Measurements from ENCODE around the gene SAT1.

SAT1 gene

DNA sequence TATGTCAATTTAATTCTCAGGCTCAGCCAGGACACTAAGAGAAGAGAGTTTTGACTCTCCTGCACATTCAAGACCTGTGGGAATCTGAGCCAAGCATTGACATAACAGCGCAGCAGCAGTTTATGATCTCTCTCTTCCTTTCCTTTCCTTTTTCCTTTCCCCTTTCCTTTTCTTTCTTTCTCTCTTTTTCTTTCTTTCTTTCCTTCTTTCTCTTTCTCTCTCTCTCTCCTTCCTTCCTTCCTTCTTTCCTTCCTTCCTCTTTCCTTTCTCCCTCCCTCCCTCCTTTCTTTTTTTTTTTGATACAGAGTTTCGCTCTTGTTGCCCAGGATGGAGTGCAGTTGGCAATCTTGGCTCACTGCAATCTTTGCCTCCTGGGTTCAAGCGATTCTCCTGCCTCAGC is 21.6 kb downstream of the SAT1 start:
- no peak for DNase-seq (ENCODE audit: low read depth)
- no peak overlapping the region for H3K4me3 ChIP-seq (ENCODE audit: low read depth, low read length)
- TF ChIP-seq, protein P1, sequence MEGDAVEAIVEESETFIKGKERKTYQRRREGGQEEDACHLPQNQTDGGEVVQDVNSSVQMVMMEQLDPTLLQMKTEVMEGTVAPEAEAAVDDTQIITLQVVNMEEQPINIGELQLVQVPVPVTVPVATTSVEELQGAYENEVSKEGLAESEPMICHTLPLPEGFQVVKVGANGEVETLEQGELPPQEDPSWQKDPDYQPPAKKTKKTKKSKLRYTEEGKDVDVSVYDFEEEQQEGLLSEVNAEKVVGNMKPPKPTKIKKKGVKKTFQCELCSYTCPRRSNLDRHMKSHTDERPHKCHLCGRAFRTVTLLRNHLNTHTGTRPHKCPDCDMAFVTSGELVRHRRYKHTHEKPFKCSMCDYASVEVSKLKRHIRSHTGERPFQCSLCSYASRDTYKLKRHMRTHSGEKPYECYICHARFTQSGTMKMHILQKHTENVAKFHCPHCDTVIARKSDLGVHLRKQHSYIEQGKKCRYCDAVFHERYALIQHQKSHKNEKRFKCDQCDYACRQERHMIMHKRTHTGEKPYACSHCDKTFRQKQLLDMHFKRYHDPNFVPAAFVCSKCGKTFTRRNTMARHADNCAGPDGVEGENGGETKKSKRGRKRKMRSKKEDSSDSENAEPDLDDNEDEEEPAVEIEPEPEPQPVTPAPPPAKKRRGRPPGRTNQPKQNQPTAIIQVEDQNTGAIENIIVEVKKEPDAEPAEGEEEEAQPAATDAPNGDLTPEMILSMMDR (conservative IDR thresholded peaks at IDR 0.05; ENCODE audit: low read depth, low read length), result no peak

DNA sequence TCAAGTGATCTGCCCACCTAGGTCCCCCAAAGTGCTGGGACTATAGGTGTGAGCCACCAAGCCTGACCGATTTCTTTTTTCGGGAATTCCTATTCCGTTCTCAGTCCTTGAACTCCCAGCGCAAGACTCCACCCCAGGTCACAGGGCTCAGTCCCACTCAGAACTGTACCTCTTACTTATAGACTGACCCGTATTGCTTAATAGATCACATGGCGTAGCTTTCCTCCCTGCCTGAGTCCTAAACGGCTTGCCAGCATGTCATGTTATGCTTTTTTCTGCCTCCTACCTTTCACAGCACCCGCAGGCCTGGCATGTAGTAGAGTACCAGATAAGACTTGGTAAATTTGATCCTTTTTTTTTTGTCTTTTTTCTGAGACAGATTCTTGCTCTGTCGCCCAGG is 22.4 kb downstream of the SAT1 start:
- DNase-seq (ENCODE audit: low read depth), result no peak
- TF ChIP-seq, protein P1 (conservative IDR thresholded peaks at IDR 0.05; ENCODE audit: low read depth, low read length), result no peak

GRCh38 chrX:23810279-23810678 is 27.3 kb downstream of the SAT1 start:
- TF ChIP-seq, protein P1 (conservative IDR thresholded peaks at IDR 0.05; ENCODE audit: low read depth, low read length), result no peak
- no peak for DNase-seq (ENCODE audit: low read depth)
- no peak overlapping the region for H3K4me3 ChIP-seq (ENCODE audit: low read depth, low read length)

More for the DNA sequence above, 22.4 kb downstream of the SAT1 start:
- no peak overlapping the region for H3K4me3 ChIP-seq (ENCODE audit: low read depth, low read length)

GRCh38 chrX:23811108-23811651 is 28.2 kb downstream of the SAT1 start:
- DNase-seq (ENCODE audit: low read depth), result peak; percentile 26
- H3K4me3 ChIP-seq (ENCODE audit: low read depth, low read length), result peak overlapping the region; percentile 36
- TF ChIP-seq, protein P1 (conservative IDR thresholded peaks at IDR 0.05; ENCODE audit: low read depth, low read length), result no peak

GRCh38 chrX:23811656-23812055 is 28.7 kb downstream of the SAT1 start:
- TF ChIP-seq, protein P1 (conservative IDR thresholded peaks at IDR 0.05; ENCODE audit: low read depth, low read length), result no peak
- H3K4me3 ChIP-seq (ENCODE audit: low read depth, low read length), result no peak overlapping the region
- no peak for DNase-seq (ENCODE audit: low read depth)

GRCh38 chrX:23813808-23814207 is 30.8 kb downstream of the SAT1 start:
- TF ChIP-seq, protein P1 (conservative IDR thresholded peaks at IDR 0.05; ENCODE audit: low read depth, low read length), result no peak
- H3K4me3 ChIP-seq (ENCODE audit: low read depth, low read length), result no peak overlapping the region
- no peak for DNase-seq (ENCODE audit: low read depth)

DNA sequence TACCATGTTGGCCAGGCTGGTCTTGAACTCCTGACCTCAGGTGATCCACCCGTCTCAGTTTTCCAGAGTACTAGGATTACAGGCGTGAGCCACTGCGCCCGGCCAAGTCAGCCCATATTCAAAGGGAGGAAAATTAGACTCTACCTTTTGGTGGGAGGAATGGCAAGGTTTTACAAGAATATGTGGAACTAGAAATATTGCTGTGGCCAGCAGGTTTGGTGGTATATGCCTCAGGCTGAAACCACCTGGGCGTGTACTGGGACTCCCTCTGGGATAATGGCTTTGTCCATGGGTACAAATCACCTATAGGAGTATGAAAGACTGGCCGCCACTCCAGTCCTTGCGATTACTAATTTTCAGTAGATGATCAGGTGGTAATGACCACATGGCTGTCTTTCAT is 32.4 kb downstream of the SAT1 start:
- DNase-seq (ENCODE audit: low read depth), result no peak
- TF ChIP-seq, protein P1 (conservative IDR thresholded peaks at IDR 0.05; ENCODE audit: low read depth, low read length), result no peak
- no peak overlapping the region for H3K4me3 ChIP-seq (ENCODE audit: low read depth, low read length)

Data from choroid plexus epithelial cell (primary cell).